GM18951 (cell line): ENCODE data around the gene ADM2.

Experiments used
- POLR2A ChIP-seq: IDR thresholded peaks from 4 replicates; pipeline ENCODE4 v1.6.1; 2011; ENCODE audit warnings: mild to moderate bottlenecking; ENCODE audit not compliant: insufficient read length, insufficient read depth; ENCODE audit errors: extremely low read depth
- in situ Hi-C: fragments of 300-500 bp; cut with MboI; formaldehyde crosslinking; loops from one replicate; pipeline ENCODE4 v1.12.0; 2022; ENCODE audit warnings: low sequenced_read_pairs, mixed read lengths, inconsistent platforms; ENCODE audit not compliant: unreplicated experiment

ADM2 gene

GRCh38 chr22:50465066-50465930 is 16.0 kb upstream of the ADM2 start:
- TF ChIP-seq POLR2A, result no peak
- in situ Hi-C loops, result no loop called here

DNA sequence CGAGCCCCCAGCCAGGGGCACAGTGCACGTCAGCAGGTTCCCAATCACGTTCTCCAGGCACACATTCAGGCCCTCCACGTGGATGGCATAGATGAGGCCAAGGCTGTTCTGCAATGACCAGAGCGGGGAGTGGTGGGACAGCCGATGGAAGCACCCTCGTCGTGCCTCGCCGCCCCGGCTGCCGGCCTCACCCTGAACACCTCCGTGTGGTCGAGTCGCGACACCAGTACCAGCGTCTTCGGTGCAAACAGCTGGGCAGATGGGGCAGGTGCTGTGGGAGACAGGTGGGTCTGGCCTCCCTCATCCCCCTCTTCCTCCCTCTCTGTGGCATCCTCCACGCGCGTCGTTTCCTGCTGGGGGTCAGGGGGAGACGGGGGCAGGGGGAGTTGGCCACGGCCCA is 14.0 kb upstream of the ADM2 start:
- TF ChIP-seq POLR2A, result no peak
- in situ Hi-C loops, result no loop called here

- in situ Hi-C loops, result no loop called here
- no peak for TF ChIP-seq POLR2A
Observed at GRCh38 chr22:50467773-50468440, 13.4 kb upstream of the ADM2 start.

DNA sequence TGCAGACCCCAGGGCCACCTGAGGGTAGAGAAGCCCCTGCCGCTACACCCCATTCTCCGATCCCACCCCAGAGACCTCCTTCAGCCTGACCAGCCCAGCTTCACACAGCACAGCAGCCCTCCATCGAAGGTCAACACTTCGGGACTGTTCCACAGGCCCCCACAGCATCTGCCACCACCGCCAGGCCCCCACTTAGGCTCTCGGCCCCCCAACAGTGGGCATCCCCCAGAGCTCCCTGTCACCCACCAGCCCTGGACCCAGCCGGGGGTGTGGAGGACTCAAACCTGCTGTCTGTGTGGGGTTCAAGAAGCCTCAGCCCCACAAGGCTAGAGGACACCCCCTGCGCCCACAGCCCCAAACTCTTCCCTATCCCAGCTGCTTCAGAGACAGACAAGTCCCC is 12.7 kb upstream of the ADM2 start:
- TF ChIP-seq POLR2A, result no peak
- in situ Hi-C loops, result no loop called here

- in situ Hi-C loops, result no loop called here
- TF ChIP-seq POLR2A, result peak; percentile 61
Observed at GRCh38 chr22:50469377-50470305, 11.7 kb upstream of the ADM2 start.

DNA sequence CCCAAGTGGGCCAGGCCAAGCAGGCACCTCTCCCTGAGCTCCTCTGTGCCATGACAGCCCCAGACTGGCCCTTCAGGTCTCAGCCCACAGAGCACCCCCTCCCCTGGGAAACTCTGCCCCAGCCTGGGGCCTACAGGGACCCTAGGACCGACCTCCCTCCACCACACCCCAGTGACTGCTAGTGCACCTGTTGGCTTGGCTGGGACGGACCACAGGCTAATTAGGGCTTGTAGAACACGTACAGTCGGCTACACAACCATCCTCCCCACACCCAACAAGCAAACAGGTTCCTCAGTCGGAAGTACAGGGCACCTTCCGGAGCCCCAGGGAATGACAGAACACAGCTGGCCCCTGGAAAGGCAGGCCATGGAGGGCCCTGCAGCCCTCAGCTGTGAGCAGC is 10.9 kb upstream of the ADM2 start:
- no peak for TF ChIP-seq POLR2A
- in situ Hi-C loops, result no loop called here

GRCh38 chr22:50471197-50471847 is 10.0 kb upstream of the ADM2 start:
- no peak for TF ChIP-seq POLR2A
- in situ Hi-C loops, result no loop called here

GRCh38 chr22:50471962-50472361 is 9.4 kb upstream of the ADM2 start:
- no peak for TF ChIP-seq POLR2A
- in situ Hi-C loops, result no loop called here

GRCh38 chr22:50473088-50473487 is 8.3 kb upstream of the ADM2 start:
- in situ Hi-C loops, result no loop called here
- TF ChIP-seq POLR2A, result no peak

- no peak for TF ChIP-seq POLR2A
Observed at GRCh38 chr22:50473855-50474671, 7.3 kb upstream of the ADM2 start.

GRCh38 chr22:50474710-50475651 is 6.4 kb upstream of the ADM2 start, which contains the start of gene SBF1:
TSS of gene SBF1 (minus strand) at chr22:50475035. CDS start at chr22:50474840, 195 bp downstream.
- TF ChIP-seq POLR2A, result peak; percentile 70
- in situ Hi-C loops, result no loop called here

More at GRCh38 chr22:50473855-50474671, 7.3 kb upstream of the ADM2 start:
- in situ Hi-C loops, result no loop called here

GRCh38 chr22:50475652-50476002 is 5.7 kb upstream of the ADM2 start:
- TF ChIP-seq POLR2A, result no peak

More at GRCh38 chr22:50475652-50476002, 5.7 kb upstream of the ADM2 start:
- in situ Hi-C loops, result no loop called here
